K562 (cell line): Measurements from ENCODE around the gene ODAPH. TPM values are rescaled to one million over a fixed set of nuclear protein-coding genes. Genes with fewer than 3 reads are reported as not detected.

ENCODE experiments used
- ADNP ChIP-seq: fragments of 200-800 bp; sonication (Bioruptor generic); IDR thresholded peaks from 2 replicates; pipeline ENCODE4 v1.6.1; 2016; ENCODE audit warnings: missing genetic modification characterization, missing compliant biosample characterization
- ARID1B ChIP-seq: fragments of 450-650 bp; IDR thresholded peaks from 2 replicates; pipeline ENCODE4 v1.6.1; 2016; ENCODE audit warnings: antibody characterized with exemption, mild to moderate bottlenecking, inconsistent platforms
- CHD2 ChIP-seq: IDR thresholded peaks from 2 replicates; pipeline ENCODE4 v1.6.1; 2011; ENCODE audit warnings: low read depth, low read length
- CREBBP ChIP-seq: IDR thresholded peaks from one replicate; pipeline ENCODE4 v1.6.1; 2012; ENCODE audit warnings: low read depth, mild to moderate bottlenecking, control low read depth, inconsistent platforms, low read length
- CREM ChIP-seq: IDR thresholded peaks from 2 replicates; pipeline ENCODE4 v1.6.1; 2014; ENCODE audit warnings: antibody characterized with exemption, low read depth
- MBD2 ChIP-seq: sonication (generic); IDR thresholded peaks from 2 replicates; pipeline ENCODE4 v1.6.1; 2016; ENCODE audit warnings: low read depth, borderline replicate concordance
- MCM5 ChIP-seq: fragments of 450-650 bp; IDR thresholded peaks from 2 replicates; pipeline ENCODE4 v1.6.1; 2016; ENCODE audit warnings: low read depth
- MLX ChIP-seq, 2 experiments: fragments of 450-650 bp in 1 of 2; sonication (generic) in 1 of 2; formaldehyde crosslinking; conservative IDR thresholded peaks; 2 replicates each; pipeline versions ENCODE4 v1.4.0 to v1.8.1; 2020 to 2022; ENCODE audit warnings: mild to moderate bottlenecking in 1 of 2, missing genetic modification reagents in 1 of 2
- MTA1 ChIP-seq: fragments of 450-650 bp; IDR thresholded peaks from 2 replicates; pipeline ENCODE4 v1.6.1; 2017; ENCODE audit warnings: borderline replicate concordance
- MTA2 ChIP-seq: fragments of 450-650 bp; IDR thresholded peaks from 2 replicates; pipeline ENCODE4 v1.6.1; 2016; ENCODE audit warnings: low read depth
- NFIC ChIP-seq: fragments of 450-650 bp; IDR thresholded peaks from 2 replicates; pipeline ENCODE4 v1.6.1; 2017; ENCODE audit warnings: mild to moderate bottlenecking, inconsistent platforms
- NFYB ChIP-seq: IDR thresholded peaks from 2 replicates; pipeline ENCODE4 v1.6.1; 2011; ENCODE audit warnings: mild to moderate bottlenecking, moderate library complexity; ENCODE audit not compliant: insufficient read length; ENCODE audit errors: extremely low read depth
- RB1 ChIP-seq: fragments of 450-650 bp; IDR thresholded peaks from 2 replicates; pipeline ENCODE4 v1.6.1; 2017; ENCODE audit warnings: low read depth, mild to moderate bottlenecking
- RBFOX2 ChIP-seq: fragments of 200-400 bp; formaldehyde crosslinking; IDR thresholded peaks from 2 replicates; pipeline ENCODE4 v1.6.1; 2017; ENCODE audit warnings: low read depth, mild to moderate bottlenecking, low read length, moderate library complexity
- SMARCA5 ChIP-seq: fragments of 450-650 bp; IDR thresholded peaks from 2 replicates; pipeline ENCODE4 v1.6.1; 2016
- SRSF7 ChIP-seq: fragments of 200-400 bp; formaldehyde crosslinking; optimal IDR thresholded peaks from 2 replicates; pipeline ENCODE3; 2017; ENCODE audit warnings: mild to moderate bottlenecking, low read depth, low read length
- TAF7 ChIP-seq: fragments of 450-650 bp; IDR thresholded peaks from 2 replicates; pipeline ENCODE4 v1.6.1; 2016; ENCODE audit warnings: missing genetic modification characterization, missing compliant biosample characterization
- ZBTB2 ChIP-seq: fragments of 450-650 bp; IDR thresholded peaks from 2 replicates; pipeline ENCODE4 v1.6.1; 2016; ENCODE audit warnings: antibody characterized with exemption
- ZFPM2 ChIP-seq: fragments of 250-450 bp; sonication (Bioruptor Pico); IDR thresholded peaks from 2 replicates; pipeline ENCODE4 v1.5.1; 2022; ENCODE audit warnings: mild to moderate bottlenecking
- ZNF217 ChIP-seq: sonication (generic); formaldehyde crosslinking; IDR thresholded peaks from 2 replicates; pipeline ENCODE4 v1.8.0; 2022; ENCODE audit warnings: mild to moderate bottlenecking, missing genetic modification reagents
- ZNF224 ChIP-seq: sonication (generic); formaldehyde crosslinking; IDR thresholded peaks from 2 replicates; pipeline ENCODE4 v1.8.0; 2022; ENCODE audit warnings: mild to moderate bottlenecking, missing genetic modification reagents
- ZNF639 ChIP-seq, 2 experiments: fragments of 200-800 bp in 1 of 2; sonication (Bioruptor generic) in 1 of 2; sonication (generic) in 1 of 2; formaldehyde crosslinking in 1 of 2; IDR thresholded peaks in 1 of 2; conservative IDR thresholded peaks in 1 of 2; 2 replicates each; pipeline versions ENCODE4 v1.5.0 to v1.6.1; 2016 to 2020; ENCODE audit warnings: missing compliant biosample characterization in 1 of 2, missing genetic modification characterization in 1 of 2, missing genetic modification reagents in 1 of 2
- ZNF695 ChIP-seq: fragments of 450-650 bp; formaldehyde crosslinking; IDR thresholded peaks from 2 replicates; pipeline ENCODE4 v1.4.0; 2020; ENCODE audit warnings: mild to moderate bottlenecking, moderate library complexity
- ZNF780A ChIP-seq: fragments of 250-450 bp; sonication (Bioruptor Pico); IDR thresholded peaks from 2 replicates; pipeline ENCODE4 v1.5.0; 2021; ENCODE audit warnings: mild to moderate bottlenecking
- polyA plus RNA-seq, 8 experiments: library from polyadenylated mRNA; depleted of rRNA in 4 of 8; stranded (reverse) in 5 of 8; unstranded in 3 of 8; fragments of >200 nt; fragmentation: Nextera tagmentation in 2 of 8; fragmentation: Illumina TruSeq in 1 of 8; extraction: Ambion mirVana in 2 of 8; extraction: Trizol in 1 of 8; gene quantifications; 2 replicates each; pipeline versions ENCODE4 v1.2.1 to v1.2.3, GENCODE V29; 2011 to 2014; ENCODE audit warnings: inconsistent platforms in 1 of 8, missing spikeins in 1 of 8
- total RNA-seq, 7 experiments: library from RNA; depleted of rRNA in 6 of 7; stranded (reverse); fragments of >200 nt in 6 of 7; fragmentation: Illumina TruSeq in 2 of 7; extraction: Trizol in 2 of 7; gene quantifications; 2 replicates each; pipeline versions ENCODE4 v1.2.1 to v1.2.3, GENCODE V29; 2011 to 2021; ENCODE audit warnings: low replicate concordance in 1 of 7

ODAPH gene
- total and polyA plus RNA-seq, 9 of the 15 experiments (the other 6 are each of a cell fraction or from before 2014, with no cell fraction given): not detected

- TF ChIP-seq MTA1 (peak; percentile 39; the same call in 1 of the 2 replicates), ZNF217 (CRISPR knock-in tag) (no peak), ZNF780A (CRISPR knock-in tag) (no peak), RBFOX2 (peak; percentile 97), CREM (peak; percentile 86; the same call in 1 of the 2 replicates), CREBBP (no peak), MLX (CRISPR knock-in tag; conservative IDR thresholded peaks at IDR 0.05) (no peak), SMARCA5 (no peak), MBD2 (peak; percentile 73), NFIC (peak; percentile 27), SRSF7 (no peak), ZNF639 (CRISPR knock-in tag; conservative IDR thresholded peaks at IDR 0.05 in 1 of 2, IDR thresholded peaks at IDR 0.05 in 1 of 2) (peak in 1 of 2 experiments; percentile 82; a peak in 2 of 4 replicates), ZNF695 (no peak), ZFPM2 (CRISPR knock-in tag) (no peak), MTA2 (no peak), RB1 (peak; percentile 43; the same call in 1 of the 2 replicates), NFYB (no peak), ARID1B (0 out of 2 replicates have a peak, but pooled peaks have one; percentile 30), ZNF224 (CRISPR knock-in tag) (peak; percentile 59; the same call in 1 of the 2 replicates), TAF7 (tag) (peak; percentile 95), ZBTB2 (peak; percentile 62; the same call in 1 of the 2 replicates), ADNP (no peak), CHD2 (no peak), MCM5 (no peak)
These were observed 41.5 kb upstream of the ODAPH start, which contains the start of the genes RCHY1 and THAP6 (continued) for GRCh38 chr4:75514131-75514948.
